ENCODE data around the gene HUNK.

HUNK gene

DNA sequence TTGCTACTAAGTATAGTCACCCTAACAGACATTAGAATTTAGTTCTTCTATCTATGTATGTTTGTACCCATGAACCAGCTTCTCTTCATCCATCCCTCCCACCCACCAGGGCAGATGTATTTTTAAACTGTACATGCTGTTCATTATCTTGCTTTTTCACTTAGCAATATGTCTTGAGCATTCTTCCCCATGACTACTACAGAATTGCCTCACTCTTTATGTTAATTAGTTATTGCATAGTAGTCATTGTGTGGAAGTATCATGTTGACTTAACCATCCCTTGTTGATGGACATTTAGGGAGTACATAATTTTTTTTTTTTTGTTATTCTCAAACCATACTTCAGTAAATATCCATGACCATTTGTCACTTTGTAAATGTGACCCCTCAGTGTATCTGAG, 9.9 kb downstream of the HUNK start:
- Histone ChIP-seq H3K4me1 (ENCODE audit: control insufficient read depth, low read length) (no peaks in the 10 kb centered on the region), H3K27me3 (ENCODE audit: control insufficient read depth, low read length) (no peaks in the 10 kb centered on the region)

DNA sequence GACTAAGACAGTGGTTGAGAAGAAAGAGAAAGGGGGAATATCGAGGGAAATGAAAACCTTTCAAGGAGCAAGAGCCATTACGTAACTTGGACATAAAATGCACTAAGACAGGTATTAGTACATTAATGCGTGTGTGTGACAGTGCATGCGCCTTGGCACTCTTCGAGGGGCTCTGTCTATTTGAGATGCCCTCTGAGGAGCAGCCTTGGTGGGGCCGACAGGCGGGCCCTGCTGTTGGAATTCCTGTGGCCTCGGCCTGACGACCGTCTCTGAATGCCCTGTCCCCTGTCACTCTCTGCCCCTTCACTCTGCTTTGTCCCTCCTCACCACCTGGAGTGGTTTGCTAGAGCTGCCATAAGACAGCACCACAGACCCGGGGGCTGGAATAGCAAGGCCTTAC, 12.3 kb downstream of the HUNK start:
- Histone ChIP-seq H3K27me3 (ENCODE audit: control insufficient read depth, low read length) (no peaks in the 10 kb centered on the region), H3K36me3 (ENCODE audit: control insufficient read depth, low read length) (no peaks in the 10 kb centered on the region), H3K9me2 (replicated peaks; ENCODE audit: control insufficient read depth, low read length) (no peaks in the 10 kb centered on the region), H3K9me3 (ENCODE audit: control insufficient read depth, insufficient read depth, low read length) (no peaks in the 10 kb centered on the region), H3K4me3 (ENCODE audit: low read length) (no peak overlapping the region), H3K27ac (ENCODE audit: low read depth, low read length) (no peak overlapping the region), H3K4me1 (ENCODE audit: control insufficient read depth, low read length) (no peaks in the 10 kb centered on the region), H3F3A (ENCODE audit: control insufficient read depth, insufficient read depth) (no peaks in the 10 kb centered on the region), H3K4me2 (ENCODE audit: low read length) (no peak overlapping the region), H3K79me2 (ENCODE audit: control insufficient read depth, low read length) (0 out of 2 replicates have a peak, but pooled peaks cover 2% of the 10 kb centered on the region), H4K20me1 (ENCODE audit: control insufficient read depth, insufficient read depth, low read depth, low read length) (no peaks in the 10 kb centered on the region)
- no peak for TF ChIP-seq EZH2phosphoT487 (IDR thresholded peaks at IDR 0.05; ENCODE audit: borderline replicate concordance, low read length)
- TF ChIP-seq, protein P1, sequence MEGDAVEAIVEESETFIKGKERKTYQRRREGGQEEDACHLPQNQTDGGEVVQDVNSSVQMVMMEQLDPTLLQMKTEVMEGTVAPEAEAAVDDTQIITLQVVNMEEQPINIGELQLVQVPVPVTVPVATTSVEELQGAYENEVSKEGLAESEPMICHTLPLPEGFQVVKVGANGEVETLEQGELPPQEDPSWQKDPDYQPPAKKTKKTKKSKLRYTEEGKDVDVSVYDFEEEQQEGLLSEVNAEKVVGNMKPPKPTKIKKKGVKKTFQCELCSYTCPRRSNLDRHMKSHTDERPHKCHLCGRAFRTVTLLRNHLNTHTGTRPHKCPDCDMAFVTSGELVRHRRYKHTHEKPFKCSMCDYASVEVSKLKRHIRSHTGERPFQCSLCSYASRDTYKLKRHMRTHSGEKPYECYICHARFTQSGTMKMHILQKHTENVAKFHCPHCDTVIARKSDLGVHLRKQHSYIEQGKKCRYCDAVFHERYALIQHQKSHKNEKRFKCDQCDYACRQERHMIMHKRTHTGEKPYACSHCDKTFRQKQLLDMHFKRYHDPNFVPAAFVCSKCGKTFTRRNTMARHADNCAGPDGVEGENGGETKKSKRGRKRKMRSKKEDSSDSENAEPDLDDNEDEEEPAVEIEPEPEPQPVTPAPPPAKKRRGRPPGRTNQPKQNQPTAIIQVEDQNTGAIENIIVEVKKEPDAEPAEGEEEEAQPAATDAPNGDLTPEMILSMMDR (IDR thresholded peaks at IDR 0.05; ENCODE audit: low read depth, low read length, poor library complexity, severe bottlenecking): no peak

More for the DNA sequence above, 9.9 kb downstream of the HUNK start:
- Histone ChIP-seq H3K9me3 (ENCODE audit: control insufficient read depth, insufficient read depth, low read length) (no peaks in the 10 kb centered on the region), H3K36me3 (ENCODE audit: control insufficient read depth, low read length) (no peaks in the 10 kb centered on the region), H3K79me2 (ENCODE audit: control insufficient read depth, low read length) (no peaks in the 10 kb centered on the region; the same call in 1 of the 2 replicates), H3K4me3 (ENCODE audit: low read length) (no peak overlapping the region), H3K27ac (ENCODE audit: low read depth, low read length) (no peak overlapping the region), H3K9me2 (replicated peaks; ENCODE audit: control insufficient read depth, low read length) (no peaks in the 10 kb centered on the region), H3F3A (ENCODE audit: control insufficient read depth, insufficient read depth) (no peaks in the 10 kb centered on the region), H4K20me1 (ENCODE audit: control insufficient read depth, insufficient read depth, low read depth, low read length) (no peaks in the 10 kb centered on the region), H3K4me2 (ENCODE audit: low read length) (no peak overlapping the region)
- TF ChIP-seq, protein P1 (IDR thresholded peaks at IDR 0.05; ENCODE audit: low read depth, low read length, poor library complexity, severe bottlenecking): no peak
- no peak for TF ChIP-seq EZH2phosphoT487 (IDR thresholded peaks at IDR 0.05; ENCODE audit: borderline replicate concordance, low read length)

DNA sequence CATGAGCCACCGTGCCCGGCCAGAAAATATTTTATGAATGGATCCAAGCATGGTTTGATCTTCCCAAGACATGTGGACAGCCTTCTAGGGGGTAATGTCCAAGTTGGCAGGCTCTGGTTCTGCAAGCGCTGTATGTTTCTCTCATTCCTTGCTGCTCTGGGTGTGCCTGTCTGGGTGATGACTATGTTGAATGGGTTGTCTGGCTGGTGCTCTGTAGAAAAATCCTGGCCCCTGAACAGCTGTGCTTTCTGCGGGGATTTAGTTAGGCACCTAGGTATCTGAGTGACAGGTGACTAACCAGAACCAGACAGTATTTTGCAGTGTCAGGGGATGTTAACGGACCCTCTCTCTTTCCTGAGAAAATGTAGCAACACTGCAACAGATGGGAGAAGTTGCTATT, 14.1 kb downstream of the HUNK start:
- no peaks in the 10 kb centered on the region for H3K9me3 ChIP-seq (ENCODE audit: control insufficient read depth, insufficient read depth, low read length)
- H3K4me3 ChIP-seq (ENCODE audit: low read length): no peak overlapping the region
- H4K20me1 ChIP-seq (ENCODE audit: control insufficient read depth, insufficient read depth, low read depth, low read length): no peaks in the 10 kb centered on the region
- no peaks in the 10 kb centered on the region for H3K4me1 ChIP-seq (ENCODE audit: control insufficient read depth, low read length)
- 0 out of 2 replicates have a peak, but pooled peaks cover 2% of the 10 kb centered on the region for H3K79me2 ChIP-seq (ENCODE audit: control insufficient read depth, low read length)
- no peaks in the 10 kb centered on the region for H3F3A ChIP-seq (ENCODE audit: control insufficient read depth, insufficient read depth)
- no peaks in the 10 kb centered on the region for H3K36me3 ChIP-seq (ENCODE audit: control insufficient read depth, low read length)
- no peaks in the 10 kb centered on the region for H3K9me2 ChIP-seq (replicated peaks; ENCODE audit: control insufficient read depth, low read length)
- no peak overlapping the region for H3K4me2 ChIP-seq (ENCODE audit: low read length)
- H3K27ac ChIP-seq (ENCODE audit: low read depth, low read length): no peak overlapping the region
- no peaks in the 10 kb centered on the region for H3K27me3 ChIP-seq (ENCODE audit: control insufficient read depth, low read length)
- TF ChIP-seq, protein P1 (IDR thresholded peaks at IDR 0.05; ENCODE audit: low read depth, low read length, poor library complexity, severe bottlenecking): no peak
- no peak for TF ChIP-seq EZH2phosphoT487 (IDR thresholded peaks at IDR 0.05; ENCODE audit: borderline replicate concordance, low read length)

All from DOHH2 (cell line).